ENCODE measurements around the gene GSDME.

DNA sequence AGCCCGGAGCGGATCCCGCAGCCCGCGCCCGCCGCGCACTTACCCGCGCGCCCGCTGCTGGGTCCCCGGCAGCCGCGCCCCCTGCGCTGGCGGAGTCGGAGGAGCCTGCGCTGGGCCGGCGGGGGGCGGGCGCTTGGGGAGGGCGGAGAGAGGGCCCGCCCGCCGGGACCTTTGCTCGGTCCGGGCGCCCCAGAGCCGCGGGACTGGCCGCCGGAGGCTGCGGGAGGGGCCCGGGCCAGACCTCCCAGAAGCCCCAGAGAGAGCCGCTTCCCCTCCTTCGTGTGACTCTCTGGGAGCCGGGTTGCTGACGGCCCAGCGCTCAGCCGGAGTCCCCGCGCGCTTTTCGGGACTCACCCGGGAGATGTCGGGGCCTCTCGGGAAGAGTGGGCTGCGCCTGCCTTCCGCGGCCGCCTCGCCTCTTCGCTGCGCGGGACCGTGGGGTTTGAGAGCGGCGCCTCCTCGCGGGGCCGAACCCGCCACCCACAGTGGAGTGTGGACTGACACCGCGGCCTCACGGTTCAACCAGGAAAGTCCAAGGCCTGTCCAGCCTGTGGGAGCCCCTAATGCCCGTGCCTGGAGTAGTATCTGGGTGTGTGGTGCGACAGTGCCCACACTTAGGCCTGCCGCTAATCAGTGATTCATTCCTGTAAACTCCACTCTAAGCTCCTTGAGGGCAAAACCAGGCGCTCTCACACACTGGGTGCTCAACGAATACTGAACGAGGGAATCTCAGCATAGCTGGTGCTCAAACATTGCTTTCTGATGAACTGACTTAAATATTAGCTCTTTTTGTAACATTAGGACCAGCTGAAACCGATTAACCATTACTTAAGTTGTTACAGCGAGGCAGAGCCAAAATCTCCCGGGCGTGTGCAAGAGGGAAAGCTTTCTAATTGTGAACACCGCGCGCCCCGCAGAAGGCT is at the start of gene GSDME:
- TF ChIP-seq POLR2A (IDR thresholded peaks at IDR 0.05), result peak; percentile 27
- TF ChIP-seq, protein P1, sequence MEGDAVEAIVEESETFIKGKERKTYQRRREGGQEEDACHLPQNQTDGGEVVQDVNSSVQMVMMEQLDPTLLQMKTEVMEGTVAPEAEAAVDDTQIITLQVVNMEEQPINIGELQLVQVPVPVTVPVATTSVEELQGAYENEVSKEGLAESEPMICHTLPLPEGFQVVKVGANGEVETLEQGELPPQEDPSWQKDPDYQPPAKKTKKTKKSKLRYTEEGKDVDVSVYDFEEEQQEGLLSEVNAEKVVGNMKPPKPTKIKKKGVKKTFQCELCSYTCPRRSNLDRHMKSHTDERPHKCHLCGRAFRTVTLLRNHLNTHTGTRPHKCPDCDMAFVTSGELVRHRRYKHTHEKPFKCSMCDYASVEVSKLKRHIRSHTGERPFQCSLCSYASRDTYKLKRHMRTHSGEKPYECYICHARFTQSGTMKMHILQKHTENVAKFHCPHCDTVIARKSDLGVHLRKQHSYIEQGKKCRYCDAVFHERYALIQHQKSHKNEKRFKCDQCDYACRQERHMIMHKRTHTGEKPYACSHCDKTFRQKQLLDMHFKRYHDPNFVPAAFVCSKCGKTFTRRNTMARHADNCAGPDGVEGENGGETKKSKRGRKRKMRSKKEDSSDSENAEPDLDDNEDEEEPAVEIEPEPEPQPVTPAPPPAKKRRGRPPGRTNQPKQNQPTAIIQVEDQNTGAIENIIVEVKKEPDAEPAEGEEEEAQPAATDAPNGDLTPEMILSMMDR (IDR thresholded peaks at IDR 0.05), result no peak
